Fibroblast of pulmonary artery (primary cell): ENCODE data around the gene TAF5L.

Source experiments
- DNase-seq: peaks from one replicate; pipeline ENCODE4 v3.0.0-alpha.2; 2010; ENCODE audit warnings: low read depth
- H3K4me3 ChIP-seq: replicated peaks from 2 replicates; pipeline ENCODE4 v1.5.1; 2011; ENCODE audit warnings: low read depth, mild to moderate bottlenecking, control low read depth, low read length, moderate library complexity
- TF ChIP-seq, protein P1 (sequence below): IDR thresholded peaks from 2 replicates; pipeline ENCODE4 v1.5.1; 2011; ENCODE audit warnings: mild to moderate bottlenecking, control low read depth, low read length, inconsistent platforms; ENCODE audit errors: missing control alignments

Gene TAF5L

DNA sequence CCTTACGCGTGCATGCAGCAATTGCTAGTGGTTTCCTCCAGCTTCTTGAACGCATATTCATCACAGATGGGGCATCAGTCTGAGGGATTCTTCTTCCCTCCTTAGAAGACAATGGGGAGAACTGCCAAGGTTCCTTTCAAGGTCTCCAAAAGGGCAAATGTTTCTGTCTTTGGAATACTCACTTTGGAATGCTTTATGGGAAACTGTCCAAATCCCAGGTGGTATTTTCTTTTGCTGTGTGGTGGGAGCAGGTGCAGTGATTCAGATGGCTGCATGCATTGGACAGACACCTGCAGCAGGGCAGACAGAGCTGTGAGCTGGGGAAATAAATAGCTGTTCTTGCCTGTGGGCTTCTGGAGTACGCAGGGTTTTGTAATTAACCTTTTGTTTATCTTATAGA, 40.7 kb upstream of the TAF5L start:
- DNase-seq: no peak
- H3K4me3 ChIP-seq: no peak overlapping the region
- TF ChIP-seq, protein P1, sequence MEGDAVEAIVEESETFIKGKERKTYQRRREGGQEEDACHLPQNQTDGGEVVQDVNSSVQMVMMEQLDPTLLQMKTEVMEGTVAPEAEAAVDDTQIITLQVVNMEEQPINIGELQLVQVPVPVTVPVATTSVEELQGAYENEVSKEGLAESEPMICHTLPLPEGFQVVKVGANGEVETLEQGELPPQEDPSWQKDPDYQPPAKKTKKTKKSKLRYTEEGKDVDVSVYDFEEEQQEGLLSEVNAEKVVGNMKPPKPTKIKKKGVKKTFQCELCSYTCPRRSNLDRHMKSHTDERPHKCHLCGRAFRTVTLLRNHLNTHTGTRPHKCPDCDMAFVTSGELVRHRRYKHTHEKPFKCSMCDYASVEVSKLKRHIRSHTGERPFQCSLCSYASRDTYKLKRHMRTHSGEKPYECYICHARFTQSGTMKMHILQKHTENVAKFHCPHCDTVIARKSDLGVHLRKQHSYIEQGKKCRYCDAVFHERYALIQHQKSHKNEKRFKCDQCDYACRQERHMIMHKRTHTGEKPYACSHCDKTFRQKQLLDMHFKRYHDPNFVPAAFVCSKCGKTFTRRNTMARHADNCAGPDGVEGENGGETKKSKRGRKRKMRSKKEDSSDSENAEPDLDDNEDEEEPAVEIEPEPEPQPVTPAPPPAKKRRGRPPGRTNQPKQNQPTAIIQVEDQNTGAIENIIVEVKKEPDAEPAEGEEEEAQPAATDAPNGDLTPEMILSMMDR: no peak

GRCh38 chr1:229665912-229666558, 40.1 kb upstream of the TAF5L start:
- no peak for DNase-seq

DNA sequence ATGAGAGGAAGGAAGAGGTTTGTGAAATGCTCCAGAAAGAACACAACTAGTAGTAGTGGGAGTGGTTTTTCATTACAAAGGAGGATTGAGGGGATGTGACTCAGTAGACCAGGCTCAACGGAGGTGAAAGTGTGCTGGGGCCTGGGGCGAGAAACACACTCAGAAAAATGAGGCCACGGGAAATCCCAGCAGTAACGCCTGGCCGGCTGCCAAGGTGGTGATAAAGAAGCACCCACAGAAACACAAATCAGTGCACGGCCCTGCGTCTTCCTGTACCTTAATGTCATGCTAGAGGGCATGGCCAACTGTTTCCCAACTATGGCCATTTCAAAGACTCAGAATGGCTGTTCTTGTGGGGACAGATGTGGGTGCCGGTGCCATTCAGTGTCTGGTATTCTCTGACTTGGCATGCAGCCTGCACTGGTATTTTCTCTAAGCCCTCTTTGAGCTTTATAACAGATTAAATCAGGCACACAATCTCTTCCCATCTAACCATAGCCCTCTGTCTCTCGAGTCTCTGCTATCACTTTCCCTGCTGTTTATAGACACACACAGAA, 38.3 kb upstream of the TAF5L start:
- TF ChIP-seq, protein P1: no peak
- H3K4me3 ChIP-seq: no peak overlapping the region
- peak; percentile 71 for DNase-seq

More at GRCh38 chr1:229665912-229666558, 40.1 kb upstream of the TAF5L start:
- H3K4me3 ChIP-seq: no peak overlapping the region
- TF ChIP-seq, protein P1: no peak

DNA sequence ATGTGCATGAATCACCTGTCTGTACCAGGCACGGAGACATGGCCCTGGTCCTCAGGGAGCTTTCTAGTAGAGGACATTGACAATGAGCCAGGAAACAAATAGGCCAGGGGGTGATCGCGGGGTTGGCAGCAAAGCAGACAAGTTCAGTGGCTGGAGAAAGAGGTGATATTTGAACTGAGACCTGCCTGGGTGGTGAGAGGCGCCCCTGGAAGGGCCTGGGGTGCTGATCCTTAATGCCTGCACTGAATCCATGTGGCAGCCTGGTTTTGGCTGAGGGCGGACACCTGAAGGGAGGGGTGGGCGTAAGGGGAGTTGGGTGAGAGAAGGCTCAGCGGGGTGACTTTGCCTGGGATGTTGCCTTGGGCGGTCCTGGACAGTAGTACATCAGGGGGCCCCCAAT, 36.0 kb upstream of the TAF5L start:
- DNase-seq: no peak
- no peak overlapping the region for H3K4me3 ChIP-seq
- TF ChIP-seq, protein P1: no peak

- TF ChIP-seq, protein P1: peak; percentile 93
- H3K4me3 ChIP-seq: no peak overlapping the region
- peak; percentile 79 for DNase-seq
Measured at GRCh38 chr1:229661022-229661877, 35.3 kb upstream of the TAF5L start.

DNA sequence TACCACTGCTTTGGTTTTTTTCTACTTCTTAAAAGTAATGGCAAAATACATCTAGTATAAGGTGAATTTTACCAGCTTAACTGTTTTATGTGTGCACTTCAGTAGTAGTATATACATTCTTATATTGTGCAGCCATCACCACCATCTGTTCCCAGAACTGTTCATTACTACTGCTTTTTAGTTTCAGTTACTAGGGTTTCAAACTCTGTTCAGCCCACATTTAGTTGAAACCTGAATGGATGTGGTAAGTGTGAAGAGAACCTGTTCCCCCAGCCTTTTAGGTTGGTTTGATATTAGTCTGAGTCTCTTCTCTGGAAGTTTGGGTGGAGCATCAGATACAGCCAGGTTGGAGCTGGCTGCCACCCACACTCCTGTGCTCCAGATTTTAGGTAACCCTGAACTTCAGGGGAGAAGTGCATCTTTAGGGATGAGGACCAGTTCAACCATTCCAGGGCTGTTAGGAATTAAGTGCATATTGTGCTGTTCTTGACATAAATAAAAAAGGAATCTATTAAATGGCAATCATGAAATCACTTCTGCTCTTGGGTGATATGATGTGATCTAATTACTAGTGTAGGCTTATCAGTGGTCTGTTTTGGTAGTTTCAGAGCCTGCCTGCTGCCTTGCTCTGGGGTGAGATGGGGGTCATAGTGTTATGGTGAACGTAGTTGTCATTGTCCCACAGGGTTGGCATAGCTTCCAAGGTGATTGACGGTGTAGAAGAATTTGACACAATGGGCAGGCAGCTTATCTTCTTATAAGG, 32.3 kb upstream of the TAF5L start:
- H3K4me3 ChIP-seq: no peak overlapping the region
- no peak for DNase-seq
- TF ChIP-seq, protein P1: no peak
